ENCODE measurements around the gene LMF1. TPM values are rescaled to one million over a fixed set of nuclear protein-coding genes. Genes with fewer than 3 reads are reported as not detected.
A peak's percentile ranks its signal among the peaks of the same experiment; 100 is the strongest.

The LMF1 gene
- total and polyA plus RNA-seq, 2 of the 8 experiments (the other 6 are each of a cell fraction or from before 2014, with no cell fraction given) = 3.5 to 9.1 TPM

GRCh38 chr16:896261-897199, 74.3 kb downstream of the LMF1 start:
- no peak overlapping the region for H2BK15ac ChIP-seq (ENCODE audit: low read length)
- peaks cover 0 to 5% of the 10 kb centered on the region in 2 experiments; a peak in 1 of 4 replicates for H3K9me3 ChIP-seq (ENCODE audit: insufficient read depth in 2 of 2, low read depth in 1 of 2, low read length in 1 of 2)
- H3K79me1 ChIP-seq (ENCODE audit: low read depth, low read length) = no peaks in the 10 kb centered on the region
- no peak overlapping the region for H3K23ac ChIP-seq (ENCODE audit: insufficient read length)
- H3K56ac ChIP-seq (replicated peaks; ENCODE audit: insufficient read length, low read depth, low read length) = no peak overlapping the region
- no peaks in the 10 kb centered on the region for H3K27me3 ChIP-seq (replicated peaks in 1 of 4; ENCODE audit: control insufficient read depth in 3 of 4, extremely low read depth in 1 of 4, insufficient read depth in 3 of 4, low read length in 3 of 4)
- no peak overlapping the region for H3K14ac ChIP-seq (ENCODE audit: insufficient read length)
- no peak for TF ChIP-seq CEBPB (IDR thresholded peaks at IDR 0.05; ENCODE audit: low read depth, low read length)
- no peak for TF ChIP-seq FOSL1 (IDR thresholded peaks at IDR 0.05; ENCODE audit: insufficient read depth, low read depth, low read length)
- peak; percentile 59 for TF ChIP-seq E2F6 (IDR thresholded peaks at IDR 0.05)
- H3K4me1 ChIP-seq (replicated peaks in 1 of 4; ENCODE audit: control insufficient read depth in 3 of 4, insufficient read depth in 4 of 4, low read length in 3 of 4) = no peaks in the 10 kb centered on the region
- no peak overlapping the region for H4K8ac ChIP-seq (ENCODE audit: extremely low read depth, insufficient read depth, low read length)
- FAIRE-seq = no peak
- no peak overlapping the region for H3K18ac ChIP-seq (ENCODE audit: extremely low read depth, low read length)
- no peak overlapping the region for H2BK5ac ChIP-seq (ENCODE audit: low read depth, low read length)
- no peak overlapping the region for H2BK12ac ChIP-seq (ENCODE audit: low read depth, low read length)
- H4K20me1 ChIP-seq (replicated peaks in 1 of 2; ENCODE audit: control insufficient read depth in 1 of 2, insufficient read depth in 2 of 2, low read length in 2 of 2) = no peaks in the 10 kb centered on the region
- no peak overlapping the region for H3K9ac ChIP-seq (replicated peaks in 1 of 4; ENCODE audit: extremely low read depth in 1 of 4, low read depth in 3 of 4, low read length in 3 of 4)
- 87% methylated on average over 29 of the region's 33 CpGs; no CpG with 5 or more reads in 1 of the 2 experiments for WGBS, 2 experiments (ENCODE audit: extremely low coverage in 1 of 2, insufficient coverage in 1 of 2, insufficient read length in 1 of 2, insufficient replicate concordance in 2 of 2, low coverage in 1 of 2, low lambda C conversion rate in 2 of 2, missing lambda C conversion rate in 1 of 2)
- no peak overlapping the region for H4K91ac ChIP-seq (replicated peaks; ENCODE audit: insufficient read length, low read length)
- no peaks in the 10 kb centered on the region for H3K23me2 ChIP-seq (ENCODE audit: low read depth, low read length)
- no peak overlapping the region for H4K5ac ChIP-seq (ENCODE audit: insufficient read length, low read depth, low read length)
- H3K4ac ChIP-seq (replicated peaks; ENCODE audit: insufficient read length, low read depth, low read length) = no peak overlapping the region
- H3K4me2 ChIP-seq (ENCODE audit: insufficient read depth in 1 of 2, low read depth in 2 of 2, low read length in 2 of 2) = no peak overlapping the region
- no peak overlapping the region for H3K4me3 ChIP-seq (ENCODE audit: extremely low read depth in 1 of 4, insufficient read depth in 2 of 4, low read depth in 3 of 4, low read length in 4 of 4)
- no peak for DNase-seq (ENCODE audit: low read depth in 1 of 2, low spot score in 2 of 2)
- H2BK120ac ChIP-seq (replicated peaks; ENCODE audit: low read depth, low read length) = no peak overlapping the region
- H3K27ac ChIP-seq (ENCODE audit: low read depth, low read length) = no peak overlapping the region
- no peaks in the 10 kb centered on the region for H3K79me2 ChIP-seq (ENCODE audit: control insufficient read depth in 1 of 2, insufficient read depth in 2 of 2, low read length in 2 of 2)
- H2BK20ac ChIP-seq (ENCODE audit: low read length) = no peak overlapping the region
- no peaks in the 10 kb centered on the region for H3K36me3 ChIP-seq (ENCODE audit: control insufficient read depth in 2 of 4, insufficient read depth in 4 of 4, low read length in 3 of 4)
- H2AK5ac ChIP-seq (ENCODE audit: low read depth, low read length) = no peak overlapping the region
- ChIA-PET POLR2A (ENCODE audit: partially characterized antibody) (no interaction called here), CTCF (ENCODE audit: partially characterized antibody) (interaction anchor here (1.0 kb wide), 2 partner anchors 144 to 161 kb away, joined by 3 to 4 read pairs; no protein-coding TSS in a partner anchor)
- no peak overlapping the region for H2AFZ ChIP-seq (ENCODE audit: low read length)

Measured in H1 (cell line).